HCT116 (cell line): ENCODE measurements around the gene ROBO1. TPM values are rescaled to one million over a fixed set of nuclear protein-coding genes. Genes with fewer than 3 reads are reported as not detected.

Source experiments
- ATAC-seq: fragments of 200-7000 bp; cut with Tn5 transposase; 2 replicates; pipeline ENCODE4 v1.9.1; 2020; ENCODE audit warnings: mild to moderate bottlenecking, moderate library complexity
- BruUV-seq: library from RNA; stranded (reverse); fragments of 400-500 nt; replicated peaks from 2 replicates; lab custom pipeline; 2021; lab: Mats Ljungman, UMichigan
- CTCF ChIA-PET: fragments of 300-600 bp; sonication (Branson Sonifier 250); formaldehyde crosslinking; loops from one replicate; lab custom pipeline; 2021; ENCODE audit warnings: antibody characterized with exemption; lab: Charles Lee
- POLR2A ChIA-PET: fragments of 300-600, 350-600 bp; sonication (Branson Sonifier 250); formaldehyde crosslinking; loops from one replicate; lab custom pipeline; 2021; ENCODE audit warnings: antibody characterized with exemption; lab: Charles Lee
- RAD21 ChIA-PET, 2 experiments: fragments of 300-600 bp; sonication (Branson Sonifier 250); formaldehyde crosslinking; loops; one replicate each; lab custom pipeline; 2023; ENCODE audit warnings: low total read pairs in 2 of 2; ENCODE audit not compliant: uncharacterized antibody in 2 of 2, unreplicated experiment in 2 of 2, low non-redundant PET in 1 of 2; lab: Charles Lee
- DNase-seq: peaks from one replicate; pipeline ENCODE4 v3.0.0-alpha.2; 2010; ENCODE audit warnings: low read depth, low spot score
- H2AFZ ChIP-seq: fragments of 200-600 bp; shearing (Covaris generic), sonication (generic); 2 replicates; pipeline ENCODE4 v1.6.1; 2017; ENCODE audit warnings: low read depth, mixed run types, mixed read lengths, antibody characterized with exemption, low read length; ENCODE audit not compliant: poor library complexity, severe bottlenecking
- H3K27ac ChIP-seq: 2 replicates; pipeline ENCODE4 v1.5.1; 2012; ENCODE audit warnings: low read depth, low read length
- H3K27me3 ChIP-seq: fragments of 200-600 bp; sonication (generic); 2 replicates; pipeline ENCODE4 v1.6.1; 2016; ENCODE audit warnings: mixed run types, low read length, mixed read lengths; ENCODE audit not compliant: insufficient read depth
- H3K36me3 ChIP-seq, 2 experiments: fragments of 200-500 bp in 1 of 2; fragments of 200-600 bp in 1 of 2; sonication (Bioruptor generic) in 1 of 2; sonication (generic) in 1 of 2; 2 replicates each; pipeline versions ENCODE4 v1.5.1 to v1.6.1; 2014 to 2016; ENCODE audit warnings: low read length in 2 of 2, inconsistent platforms in 1 of 2, mixed read lengths in 1 of 2, mixed run types in 1 of 2; ENCODE audit not compliant: insufficient read depth in 2 of 2, control insufficient read depth in 1 of 2
- H3K4me1 ChIP-seq, 2 experiments: fragments of 200-600 bp in 1 of 2; sonication (generic) in 1 of 2; 2 replicates each; pipeline versions ENCODE4 v1.5.1 to v1.6.1; 2012 to 2017; ENCODE audit warnings: low read length in 2 of 2, inconsistent platforms in 1 of 2, mild to moderate bottlenecking in 1 of 2, mixed read lengths in 1 of 2, mixed run types in 1 of 2, moderate library complexity in 1 of 2; ENCODE audit not compliant: insufficient read depth in 2 of 2, control insufficient read depth in 1 of 2
- H3K4me2 ChIP-seq: fragments of 200-600 bp; sonication (generic); 2 replicates; pipeline ENCODE4 v1.6.1; 2017; ENCODE audit warnings: mixed run types, low read length, mixed read lengths
- H3K4me3 ChIP-seq, 2 experiments: fragments of 200-600 bp in 1 of 2; sonication (generic) in 1 of 2; replicated peaks in 1 of 2; 2 replicates each; pipeline ENCODE4 v1.5.1; 2011 to 2016; ENCODE audit warnings: low read length in 2 of 2, control low read depth in 1 of 2, low read depth in 1 of 2, mild to moderate bottlenecking in 1 of 2, mixed read lengths in 1 of 2, mixed run types in 1 of 2
- H3K79me2 ChIP-seq: fragments of 200-600 bp; sonication (generic); 2 replicates; pipeline ENCODE4 v1.6.1; 2017; ENCODE audit warnings: mild to moderate bottlenecking, mixed run types, low read length, moderate library complexity, mixed read lengths; ENCODE audit not compliant: insufficient read depth
- H3K9ac ChIP-seq: fragments of 200-600 bp; sonication (generic); 2 replicates; pipeline ENCODE4 v1.6.1; 2016; ENCODE audit warnings: low read length, mixed read lengths
- H3K9me2 ChIP-seq: fragments of 200-600 bp; sonication (generic), shearing (Covaris generic); 2 replicates; pipeline ENCODE4 v1.6.1; 2017; ENCODE audit warnings: mixed run types, mild to moderate bottlenecking, moderate library complexity; ENCODE audit not compliant: insufficient read depth
- H3K9me3 ChIP-seq, 2 experiments: fragments of 200-500 bp in 1 of 2; fragments of 200-600 bp in 1 of 2; sonication (Bioruptor generic) in 1 of 2; sonication (generic) in 1 of 2; 2 replicates each; pipeline ENCODE4 v1.6.1; 2014 to 2017; ENCODE audit warnings: low read length in 2 of 2, mixed read lengths in 2 of 2, inconsistent platforms in 1 of 2, low read depth in 1 of 2, mild to moderate bottlenecking in 1 of 2, mixed run types in 1 of 2, moderate library complexity in 1 of 2; ENCODE audit not compliant: control insufficient read depth in 1 of 2, insufficient read depth in 1 of 2
- H4K20me1 ChIP-seq: fragments of 200-600 bp; sonication (generic), shearing (Covaris generic); 2 replicates; pipeline ENCODE4 v1.6.1; 2017; ENCODE audit warnings: mixed run types, mild to moderate bottlenecking, moderate library complexity; ENCODE audit not compliant: insufficient read depth
- CBX3 ChIP-seq: IDR thresholded peaks from 2 replicates; pipeline ENCODE4 v1.6.1; 2012; ENCODE audit warnings: low read depth
- EGR1 ChIP-seq: IDR thresholded peaks from 2 replicates; pipeline ENCODE4 v1.6.1; 2012; ENCODE audit warnings: low read depth
- ELF1 ChIP-seq: IDR thresholded peaks from 2 replicates; pipeline ENCODE4 v1.6.1; 2012; ENCODE audit warnings: low read depth, borderline replicate concordance
- EZH2 ChIP-seq: fragments of 200-600 bp; sonication (generic); IDR thresholded peaks from 2 replicates; pipeline ENCODE4 v1.6.1; 2017; ENCODE audit warnings: antibody characterized with exemption, mixed run types
- EZH2phosphoT487 ChIP-seq: fragments of 200-600 bp; IDR thresholded peaks from 2 replicates; pipeline ENCODE4 v1.6.1; 2018; ENCODE audit warnings: antibody characterized with exemption, borderline replicate concordance
- FOSL1 ChIP-seq: IDR thresholded peaks from 2 replicates; pipeline ENCODE4 v1.6.1; 2012; ENCODE audit warnings: low read depth
- JUND ChIP-seq: IDR thresholded peaks from 2 replicates; pipeline ENCODE4 v1.6.1; 2012
- POLR2A ChIP-seq: IDR thresholded peaks from 2 replicates; pipeline ENCODE4 v1.7.0; 2011; ENCODE audit warnings: borderline replicate concordance; ENCODE audit not compliant: insufficient read depth, insufficient read length; ENCODE audit errors: extremely low read depth
- POLR2AphosphoS5 ChIP-seq: IDR thresholded peaks from 2 replicates; pipeline ENCODE4 v1.6.1; 2011; ENCODE audit warnings: mild to moderate bottlenecking, low read depth, low read length, moderate library complexity
- RAD21 ChIP-seq: IDR thresholded peaks from 2 replicates; pipeline ENCODE4 v1.6.1; 2012; ENCODE audit warnings: low read depth, mild to moderate bottlenecking
- REST ChIP-seq: IDR thresholded peaks from 2 replicates; pipeline ENCODE4 v1.6.1; 2012; ENCODE audit warnings: low read depth
- SIN3A ChIP-seq: IDR thresholded peaks from 2 replicates; pipeline ENCODE4 v1.6.1; 2012; ENCODE audit warnings: low read depth
- SP1 ChIP-seq: IDR thresholded peaks from 2 replicates; pipeline ENCODE4 v1.6.1; 2012; ENCODE audit warnings: low read depth
- YY1 ChIP-seq: IDR thresholded peaks from 2 replicates; pipeline ENCODE4 v1.6.1; 2011; ENCODE audit warnings: low read length, low read depth, moderate library complexity, mild to moderate bottlenecking; ENCODE audit not compliant: insufficient replicate concordance; ENCODE audit errors: extremely low read depth
- intact Hi-C: fragments of 100-400 bp; cut with micrococcal nuclease; formaldehyde crosslinking; loops from 2 replicates; pipeline ENCODE4 v1.10.0; 2022
- total RNA-seq: library from RNA; stranded (reverse); gene quantifications from one replicate; pipeline ENCODE4 v1.2.1, GENCODE V29; 2021; ENCODE audit not compliant: unreplicated experiment
- TF ChIP-seq, protein P1 (sequence below): IDR thresholded peaks from 2 replicates; pipeline ENCODE4 v1.6.1; 2012
- TF ChIP-seq, protein P2 (sequence below), 3 experiments: fragments of 200-600 bp in 1 of 3; sonication (generic) in 1 of 3; IDR thresholded peaks in 2 of 3; conservative IDR thresholded peaks in 1 of 3; 2 replicates each; pipeline ENCODE4 v1.5.1; 2012 to 2017; ENCODE audit warnings: low read depth in 2 of 3, low read length in 2 of 3, antibody characterized with exemption in 1 of 3, borderline replicate concordance in 1 of 3, control low read depth in 1 of 3, mild to moderate bottlenecking in 1 of 3, mixed read lengths in 1 of 3, mixed run types in 1 of 3, moderate library complexity in 1 of 3; ENCODE audit not compliant: insufficient read depth in 1 of 3

The ROBO1 gene
- total RNA-seq, 1 experiment from 2014 or later, result 0.27 TPM

DNA sequence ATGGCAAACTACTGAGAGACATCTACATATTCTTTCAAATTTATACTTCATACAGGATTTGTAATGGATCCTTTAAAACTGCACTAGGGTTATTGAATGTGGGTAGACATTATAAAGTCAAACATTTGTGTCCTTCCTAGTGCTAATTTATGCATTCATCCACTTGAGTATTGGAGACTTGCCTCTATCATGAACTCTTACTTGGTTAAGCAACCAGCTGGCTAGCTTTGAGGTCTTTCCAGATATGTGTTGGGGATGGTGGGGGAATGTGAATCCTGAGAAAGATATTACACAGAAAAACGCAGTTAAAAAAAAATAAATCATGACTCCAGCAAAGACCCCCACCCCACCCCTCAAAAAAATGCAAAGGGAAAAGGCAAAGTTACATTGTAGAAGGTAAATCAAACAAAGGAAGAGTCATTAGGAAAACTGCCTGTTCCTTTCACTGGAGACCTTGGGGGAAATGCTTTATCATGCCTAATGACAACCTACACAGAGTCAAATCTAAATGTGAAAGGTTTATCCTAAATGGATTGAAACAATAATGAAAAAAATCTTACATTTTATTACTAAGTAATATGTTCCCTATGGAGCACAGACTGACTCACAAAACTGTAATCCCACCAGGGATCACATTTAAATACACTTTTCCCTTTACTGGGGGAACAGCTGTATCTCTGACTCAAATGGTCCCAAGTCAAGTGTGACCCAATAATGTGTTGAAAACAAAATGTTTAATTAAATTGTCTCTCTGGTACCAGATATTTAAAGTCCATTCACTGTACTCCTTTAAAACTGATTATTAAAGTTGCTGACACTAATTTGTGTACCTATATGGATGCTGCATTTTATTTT, 522.3 kb downstream of the ROBO1 start:
- Histone ChIP-seq H3K9me3 (peaks cover 15 to 21% of the 10 kb centered on the region in 2 experiments; a peak in 2 of 4 replicates), H3K27me3 (no peaks in the 10 kb centered on the region), H2AFZ (no peak overlapping the region), H3K36me3 (no peaks in the 10 kb centered on the region), H4K20me1 (no peaks in the 10 kb centered on the region), H3K9me2 (no peaks in the 10 kb centered on the region), H3K4me2 (no peak overlapping the region), H3K4me1 (no peaks in the 10 kb centered on the region), H3K9ac (no peak overlapping the region), H3K27ac (no peak overlapping the region), H3K79me2 (no peaks in the 10 kb centered on the region), H3K4me3 (no peak overlapping the region)
- intact Hi-C loops, result no loop called here
- POLR2A ChIA-PET, result no interaction called here
- RAD21 ChIA-PET, result no interaction called here
- no TSS peak for BruUV-seq
- DNase-seq, result no peak
- no peak for ATAC-seq
- TF ChIP-seq CBX3, result no peak
- TF ChIP-seq POLR2A, result no peak
- TF ChIP-seq SIN3A, result no peak
- TF ChIP-seq, protein P1, sequence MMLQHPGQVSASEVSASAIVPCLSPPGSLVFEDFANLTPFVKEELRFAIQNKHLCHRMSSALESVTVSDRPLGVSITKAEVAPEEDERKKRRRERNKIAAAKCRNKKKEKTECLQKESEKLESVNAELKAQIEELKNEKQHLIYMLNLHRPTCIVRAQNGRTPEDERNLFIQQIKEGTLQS, result no peak
- no peak for TF ChIP-seq JUND
- no peak for TF ChIP-seq EZH2
- no peak for TF ChIP-seq RAD21
- no peak for TF ChIP-seq REST
- no peak for TF ChIP-seq SP1
- no peak for TF ChIP-seq FOSL1
- no peak for TF ChIP-seq EZH2phosphoT487
- no peak for TF ChIP-seq POLR2AphosphoS5
- no peak for TF ChIP-seq EGR1
- TF ChIP-seq YY1, result no peak
- TF ChIP-seq ELF1, result no peak
- TF ChIP-seq, protein P2, sequence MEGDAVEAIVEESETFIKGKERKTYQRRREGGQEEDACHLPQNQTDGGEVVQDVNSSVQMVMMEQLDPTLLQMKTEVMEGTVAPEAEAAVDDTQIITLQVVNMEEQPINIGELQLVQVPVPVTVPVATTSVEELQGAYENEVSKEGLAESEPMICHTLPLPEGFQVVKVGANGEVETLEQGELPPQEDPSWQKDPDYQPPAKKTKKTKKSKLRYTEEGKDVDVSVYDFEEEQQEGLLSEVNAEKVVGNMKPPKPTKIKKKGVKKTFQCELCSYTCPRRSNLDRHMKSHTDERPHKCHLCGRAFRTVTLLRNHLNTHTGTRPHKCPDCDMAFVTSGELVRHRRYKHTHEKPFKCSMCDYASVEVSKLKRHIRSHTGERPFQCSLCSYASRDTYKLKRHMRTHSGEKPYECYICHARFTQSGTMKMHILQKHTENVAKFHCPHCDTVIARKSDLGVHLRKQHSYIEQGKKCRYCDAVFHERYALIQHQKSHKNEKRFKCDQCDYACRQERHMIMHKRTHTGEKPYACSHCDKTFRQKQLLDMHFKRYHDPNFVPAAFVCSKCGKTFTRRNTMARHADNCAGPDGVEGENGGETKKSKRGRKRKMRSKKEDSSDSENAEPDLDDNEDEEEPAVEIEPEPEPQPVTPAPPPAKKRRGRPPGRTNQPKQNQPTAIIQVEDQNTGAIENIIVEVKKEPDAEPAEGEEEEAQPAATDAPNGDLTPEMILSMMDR (IDR thresholded peaks at IDR 0.05 in 2 of 3, conservative IDR thresholded peaks at IDR 0.05 in 1 of 3; ENCODE audit: borderline replicate concordance in 1 of 3, insufficient read depth in 1 of 3, low read depth in 2 of 3, low read length in 2 of 3), result no peak
- CTCF ChIA-PET, result no interaction called here
